B cell (primary cell): Measurements from ENCODE around the gene TRPV6. TPM values are rescaled to one million over a fixed set of nuclear protein-coding genes. Genes with fewer than 3 reads are reported as not detected.

Source experiments
- ATAC-seq: fragments of 200-7000 bp; cut with Tn5 transposase; one replicate; pipeline ENCODE4 v1.10.0; 2021; ENCODE audit warnings: low read depth, mild to moderate bottlenecking, moderate number of reproducible peaks, moderate library complexity
- CTCF ChIA-PET: fragments of 350-600 bp; sonication (Branson Sonifier 250); formaldehyde crosslinking; loops from one replicate; lab custom pipeline; 2021; ENCODE audit warnings: antibody characterized with exemption, inconsistent platforms; lab: Charles Lee
- POLR2A ChIA-PET: fragments of 350-600 bp; sonication (Branson Sonifier 250); formaldehyde crosslinking; loops from one replicate; lab custom pipeline; 2021; ENCODE audit warnings: antibody characterized with exemption; lab: Charles Lee
- DNase-seq: peaks from one replicate; pipeline ENCODE4 v3.0.0; 2013
- H2AFZ ChIP-seq: 2 replicates; pipeline ENCODE4 v1.6.1; 2012; ENCODE audit warnings: mild to moderate bottlenecking, low read depth, low read length; ENCODE audit not compliant: insufficient read depth, poor library complexity, severe bottlenecking
- H3K27ac ChIP-seq, 2 donors: 1 replicate in 1 of 2; 2 replicates in 1 of 2; pipeline ENCODE4 v1.5.1; 2012 to 2013; ENCODE audit warnings: low read length in 2 of 2, mild to moderate bottlenecking in 2 of 2, moderate library complexity in 1 of 2
- H3K27me3 ChIP-seq, 4 experiments: fragments of 200-600 bp in 1 of 4; sonication (generic) in 1 of 4; replicated peaks in 1 of 4; 1 replicate in 2 of 4; 2 replicates in 2 of 4; pipeline versions ENCODE4 v1.6.1 to v1.7.0; 2013 to 2016; ENCODE audit warnings: low read length in 3 of 4, mild to moderate bottlenecking in 2 of 4, mixed read lengths in 1 of 4, moderate library complexity in 1 of 4; ENCODE audit not compliant: insufficient read depth in 4 of 4, control insufficient read depth in 3 of 4; ENCODE audit errors: control extremely low read depth in 1 of 4
- H3K36me3 ChIP-seq, 2 experiments: replicated peaks in 1 of 2; 1 replicate in 1 of 2; 2 replicates in 1 of 2; pipeline versions ENCODE4 v1.6.1 to v1.7.1; 2013; ENCODE audit warnings: low read length in 1 of 2; ENCODE audit not compliant: insufficient read depth in 2 of 2, control insufficient read depth in 1 of 2; ENCODE audit errors: control extremely low read depth in 1 of 2, extremely low read depth in 1 of 2
- H3K4me1 ChIP-seq, 2 donors: fragments of 200-600 bp in 1 of 2; sonication (generic) in 1 of 2; 1 replicate in 1 of 2; 2 replicates in 1 of 2; pipeline versions ENCODE4 v1.5.1 to v1.6.1; 2013 to 2017; ENCODE audit warnings: low read length in 2 of 2; ENCODE audit not compliant: control insufficient read depth in 2 of 2, insufficient read depth in 2 of 2
- H3K4me2 ChIP-seq: replicated peaks from 2 replicates; pipeline ENCODE3; 2012; ENCODE audit warnings: mild to moderate bottlenecking, low read depth, low read length; ENCODE audit not compliant: poor library complexity, severe bottlenecking
- H3K4me3 ChIP-seq, 5 experiments: fragments of 200-600 bp in 1 of 5; sonication (generic) in 1 of 5; 1 replicate in 3 of 5; 2 replicates in 2 of 5; pipeline versions ENCODE4 v1.5.1 to v1.7.0; 2011 to 2016; ENCODE audit warnings: low read length in 4 of 5, mild to moderate bottlenecking in 4 of 5, low read depth in 2 of 5, control low read depth in 1 of 5, moderate library complexity in 1 of 5; ENCODE audit not compliant: insufficient read depth in 1 of 5; ENCODE audit errors: control extremely low read depth in 1 of 5, extremely low read depth in 1 of 5
- H3K79me2 ChIP-seq: fragments of 200-600 bp; sonication (generic); one replicate; pipeline ENCODE4 v1.6.0; 2016; ENCODE audit warnings: low read length; ENCODE audit not compliant: control insufficient read depth, insufficient read depth
- H3K9ac ChIP-seq: fragments of 200-600 bp; sonication (generic); 2 replicates; pipeline ENCODE4 v1.6.1; 2017; ENCODE audit warnings: mild to moderate bottlenecking, low read length, moderate library complexity
- H3K9me3 ChIP-seq, 3 donors: one replicate each; pipeline versions ENCODE4 v1.6.1 to v1.7.1; 2013; ENCODE audit warnings: low read length in 2 of 3; ENCODE audit not compliant: control insufficient read depth in 2 of 3, insufficient read depth in 1 of 3; ENCODE audit errors: control extremely low read depth in 1 of 3
- H4K20me1 ChIP-seq: 2 replicates; pipeline ENCODE4 v1.6.0; 2012; ENCODE audit warnings: mild to moderate bottlenecking, low read length; ENCODE audit not compliant: insufficient read depth, control insufficient read depth, poor library complexity, severe bottlenecking
- H3K27ac Mint-ChIP-seq: one replicate; pipeline ENCODE4 v1.8.0; 2021; ENCODE audit warnings: mixed read lengths
- H3K27me3 Mint-ChIP-seq: one replicate; pipeline ENCODE4 v1.8.0; 2021; ENCODE audit warnings: mixed read lengths
- H3K4me1 Mint-ChIP-seq: one replicate; pipeline ENCODE4 v1.8.0; 2021; ENCODE audit warnings: mixed read lengths
- H3K4me3 Mint-ChIP-seq: one replicate; pipeline ENCODE4 v1.8.0; 2021; ENCODE audit warnings: mixed read lengths
- H3K9me3 Mint-ChIP-seq: one replicate; pipeline ENCODE4 v1.8.0; 2022; ENCODE audit warnings: mixed read lengths; ENCODE audit not compliant: insufficient read depth
- EZH2 ChIP-seq: IDR thresholded peaks from 2 replicates; pipeline ENCODE4 v1.6.1; 2012; ENCODE audit warnings: borderline replicate concordance, low read depth, mild to moderate bottlenecking, moderate library complexity, low read length; ENCODE audit not compliant: insufficient read depth, poor library complexity, severe bottlenecking
- WGBS: methylation state at CpG from one replicate; pipeline ENCODE4 v1.1.5; 2013; ENCODE audit warnings: missing lambda C conversion rate; ENCODE audit not compliant: insufficient coverage; 5-methylcytosine and 5-hydroxymethylcytosine counted together
- intact Hi-C: fragments of 100-400 bp; cut with micrococcal nuclease; formaldehyde crosslinking; loops from one replicate; pipeline ENCODE4 v1.10.0; 2022
- polyA plus RNA-seq: library from polyadenylated mRNA; depleted of rRNA; stranded (reverse); fragments of >200 nt; gene quantifications from 2 replicates; pipeline ENCODE4 v1.2.3, GENCODE V29; 2012
- total RNA-seq, 2 donors: library from RNA; stranded (reverse); fragments of 120-200 nt in 1 of 2; gene quantifications; 1 replicate in 1 of 2; 2 replicates in 1 of 2; pipeline versions ENCODE4 v1.2.3 to v1.2.4, GENCODE V29; 2013 to 2022
- TF ChIP-seq, protein P1 (sequence below): fragments of 200-600 bp; IDR thresholded peaks from one replicate; pipeline ENCODE4 v1.8.0; 2022; ENCODE audit warnings: antibody characterized with exemption, mild to moderate bottlenecking

Gene TRPV6
- total and polyA plus RNA-seq, 2 donors (not counting 1 experiment from before 2014, with no cell fraction given), result not detected

DNA sequence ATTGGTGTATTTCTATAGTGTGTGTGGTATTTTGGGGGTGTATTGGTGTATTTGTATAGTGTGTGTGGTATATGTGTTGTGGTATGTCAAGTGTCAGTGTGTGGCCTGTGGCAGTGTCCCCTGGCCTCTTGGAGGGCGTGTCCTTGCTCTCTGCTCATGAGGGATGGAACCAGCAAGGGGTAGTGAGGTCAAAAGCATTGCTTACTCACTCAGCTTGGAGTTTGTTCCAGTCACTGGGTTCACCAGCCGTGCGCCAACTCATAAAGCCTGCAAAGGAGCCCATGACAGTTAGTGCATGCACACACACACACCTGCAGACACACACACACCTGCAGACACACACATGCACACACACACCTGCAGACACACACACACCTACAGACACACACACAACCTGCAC lies 4.3 kb upstream of the TRPV6 start:
- ChIA-PET POLR2A (no interaction called here), CTCF (no interaction called here)
- intact Hi-C loops, result no loop called here
- H3K27me3 ChIP-seq, result peaks cover 0 to 4% (median 0%) of the 10 kb centered on the region in 4 experiments
- H3K79me2 ChIP-seq, result no peaks in the 10 kb centered on the region
- 86% methylated on average over 2 of the region's 3 CpGs for WGBS
- Mint-ChIP-seq H3K4me1 (no peaks in the 10 kb centered on the region), H3K27ac (no peak overlapping the region), H3K9me3 (no peaks in the 10 kb centered on the region), H3K27me3 (peaks cover 14% of the 10 kb centered on the region), H3K4me3 (no peak overlapping the region)
- TF ChIP-seq EZH2, result no peak
- TF ChIP-seq, protein P1, sequence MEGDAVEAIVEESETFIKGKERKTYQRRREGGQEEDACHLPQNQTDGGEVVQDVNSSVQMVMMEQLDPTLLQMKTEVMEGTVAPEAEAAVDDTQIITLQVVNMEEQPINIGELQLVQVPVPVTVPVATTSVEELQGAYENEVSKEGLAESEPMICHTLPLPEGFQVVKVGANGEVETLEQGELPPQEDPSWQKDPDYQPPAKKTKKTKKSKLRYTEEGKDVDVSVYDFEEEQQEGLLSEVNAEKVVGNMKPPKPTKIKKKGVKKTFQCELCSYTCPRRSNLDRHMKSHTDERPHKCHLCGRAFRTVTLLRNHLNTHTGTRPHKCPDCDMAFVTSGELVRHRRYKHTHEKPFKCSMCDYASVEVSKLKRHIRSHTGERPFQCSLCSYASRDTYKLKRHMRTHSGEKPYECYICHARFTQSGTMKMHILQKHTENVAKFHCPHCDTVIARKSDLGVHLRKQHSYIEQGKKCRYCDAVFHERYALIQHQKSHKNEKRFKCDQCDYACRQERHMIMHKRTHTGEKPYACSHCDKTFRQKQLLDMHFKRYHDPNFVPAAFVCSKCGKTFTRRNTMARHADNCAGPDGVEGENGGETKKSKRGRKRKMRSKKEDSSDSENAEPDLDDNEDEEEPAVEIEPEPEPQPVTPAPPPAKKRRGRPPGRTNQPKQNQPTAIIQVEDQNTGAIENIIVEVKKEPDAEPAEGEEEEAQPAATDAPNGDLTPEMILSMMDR, result no peak
- no peak overlapping the region for H3K4me2 ChIP-seq
- H2AFZ ChIP-seq, result no peak overlapping the region
- no peak overlapping the region for H3K9ac ChIP-seq
- H3K9me3 ChIP-seq, result no peaks in the 10 kb centered on the region
- no peak overlapping the region for H3K27ac ChIP-seq
- DNase-seq, result no peak
- no peaks in the 10 kb centered on the region for H3K36me3 ChIP-seq
- ATAC-seq, result no peak
- no peaks in the 10 kb centered on the region for H3K4me1 ChIP-seq
- H4K20me1 ChIP-seq, result no peaks in the 10 kb centered on the region
- no peak overlapping the region for H3K4me3 ChIP-seq

DNA sequence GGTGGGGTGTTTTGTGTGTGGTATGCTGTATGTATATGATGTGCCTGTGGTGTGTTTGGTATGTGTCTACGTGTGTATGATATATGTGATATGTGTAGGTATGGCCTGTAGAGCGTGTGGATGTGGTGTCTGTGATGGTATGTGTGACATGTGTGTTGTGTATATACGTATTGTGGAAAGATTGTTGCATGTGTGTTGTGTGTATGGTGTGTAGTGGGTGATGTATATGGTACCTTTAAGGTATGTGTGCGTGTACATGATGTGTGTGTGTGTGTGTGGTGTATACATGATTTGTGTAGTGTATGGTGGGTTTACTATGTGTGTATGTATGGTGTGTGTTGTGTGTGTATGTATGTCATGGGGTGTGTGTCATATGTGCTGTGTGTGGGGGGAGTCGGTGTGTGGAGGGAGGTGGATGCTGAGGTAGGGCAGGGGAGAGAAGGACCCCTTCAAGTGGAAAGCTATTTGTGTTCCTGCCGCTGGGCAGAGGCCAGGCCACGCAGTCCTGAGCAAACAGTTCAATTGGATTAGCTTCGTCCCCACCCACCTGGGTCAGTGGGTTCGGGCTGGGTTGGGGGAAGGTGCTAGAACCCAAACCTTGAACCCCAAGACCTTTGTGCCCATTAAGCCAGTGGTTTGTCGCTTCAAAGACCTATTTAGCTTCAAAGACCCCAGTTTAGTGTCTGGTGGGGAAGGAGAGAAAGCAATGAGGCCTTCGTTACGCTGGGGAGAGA lies 1.9 kb upstream of the TRPV6 start:
- 91% methylated on average over 12 of the region's 12 CpGs for WGBS
- intact Hi-C loops, result no loop called here
- no peak overlapping the region for H3K4me3 Mint-ChIP-seq

More for the DNA sequence above, 1.9 kb upstream of the TRPV6 start:
- no peaks in the 10 kb centered on the region for H3K36me3 ChIP-seq
- no peak overlapping the region for H3K9ac ChIP-seq
- Mint-ChIP-seq H3K9me3 (no peaks in the 10 kb centered on the region), H3K27me3 (peaks cover 15% of the 10 kb centered on the region), H3K27ac (no peak overlapping the region), H3K4me1 (no peaks in the 10 kb centered on the region)
- no peaks in the 10 kb centered on the region for H3K9me3 ChIP-seq
- no peaks in the 10 kb centered on the region for H4K20me1 ChIP-seq
- H3K27ac ChIP-seq, result no peak overlapping the region
- no peak for TF ChIP-seq EZH2
- TF ChIP-seq, protein P1, result no peak
- ChIA-PET CTCF (interaction anchor here (0.9 to 1.9 kb wide), 2 partner anchors 15 to 23 kb away, joined by 3 to 8 read pairs; no protein-coding TSS in a partner anchor), POLR2A (interaction anchor here (0.6 kb wide), 1 partner anchor 398 kb away, joined by 4 read pairs; no protein-coding TSS in a partner anchor)
- no peak overlapping the region for H2AFZ ChIP-seq
- no peaks in the 10 kb centered on the region for H3K4me1 ChIP-seq
- H3K27me3 ChIP-seq, result peaks cover 0 to 7% (median 1%) of the 10 kb centered on the region in 4 experiments
- ATAC-seq (no peak), DNase-seq (no peak)
- no peak overlapping the region for H3K4me3 ChIP-seq
- no peaks in the 10 kb centered on the region for H3K79me2 ChIP-seq
- H3K4me2 ChIP-seq, result no peak overlapping the region
